Measurements from ENCODE around the gene TRPV4.

The TRPV4 gene

DNA sequence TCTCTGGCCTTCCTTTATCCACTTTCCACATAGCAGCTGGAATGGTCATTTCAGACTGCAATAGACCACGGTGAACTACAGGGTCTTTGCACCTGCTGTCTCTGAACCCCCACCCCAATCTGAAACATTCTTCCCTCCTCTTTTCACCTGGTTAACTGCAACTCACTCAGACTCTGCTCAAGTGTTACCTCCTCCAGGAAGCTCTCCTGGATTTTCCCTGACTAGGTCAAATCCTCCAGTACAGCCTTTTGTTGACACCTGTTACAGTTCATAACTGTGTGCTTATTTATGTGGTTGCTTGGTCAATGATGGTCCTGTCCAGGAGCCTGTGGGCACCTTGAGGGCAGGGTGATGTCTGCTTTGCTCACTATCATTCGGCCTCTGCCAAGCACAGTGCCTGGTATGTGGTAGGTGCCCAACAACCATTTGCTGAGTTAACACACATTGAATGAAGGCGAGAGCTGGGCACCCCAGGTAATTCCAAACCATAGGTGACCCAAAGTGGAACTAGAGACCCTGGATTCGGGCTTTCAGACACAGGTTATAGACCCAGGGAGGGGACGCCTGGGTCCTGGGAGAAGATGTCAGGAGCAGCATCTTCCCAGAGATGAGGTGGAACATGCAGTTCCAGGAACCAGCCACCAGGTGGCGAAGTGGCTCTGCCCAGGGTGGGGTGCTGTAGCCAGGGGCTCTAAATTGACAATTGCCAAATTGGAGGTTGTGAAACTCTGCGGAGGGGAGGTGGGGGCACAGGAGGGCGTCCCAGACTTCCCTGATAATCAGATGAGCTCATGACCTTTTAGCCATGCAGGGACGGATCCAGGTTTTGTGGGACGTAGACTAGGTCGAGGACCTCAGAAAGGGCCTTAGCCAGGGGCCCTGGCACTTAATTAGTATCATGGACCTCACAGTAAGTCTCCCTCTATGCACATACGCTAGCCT is 28.1 kb downstream of the TRPV4 start:
- peak; percentile 45 for DNase-seq

DNA sequence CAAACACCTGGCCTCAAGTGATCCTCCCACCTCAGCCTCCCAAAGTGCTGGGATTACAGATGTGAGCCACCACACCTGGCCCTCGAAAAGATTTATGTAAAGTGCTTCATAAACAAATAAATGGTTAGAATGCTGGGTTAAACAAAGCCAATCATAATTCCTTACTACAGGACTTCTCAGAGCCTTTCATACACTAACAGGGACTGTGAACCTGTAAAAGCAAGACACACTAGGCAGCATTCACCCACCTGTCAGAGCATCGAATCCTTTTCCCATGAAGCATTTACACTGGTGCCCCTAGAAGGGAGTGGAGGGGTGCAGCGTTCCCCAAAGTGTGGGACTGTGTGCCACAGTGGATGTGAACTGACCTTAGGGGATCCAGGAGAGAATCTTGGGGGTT is 29.5 kb downstream of the TRPV4 start:
- DNase-seq, result no peak

DNA sequence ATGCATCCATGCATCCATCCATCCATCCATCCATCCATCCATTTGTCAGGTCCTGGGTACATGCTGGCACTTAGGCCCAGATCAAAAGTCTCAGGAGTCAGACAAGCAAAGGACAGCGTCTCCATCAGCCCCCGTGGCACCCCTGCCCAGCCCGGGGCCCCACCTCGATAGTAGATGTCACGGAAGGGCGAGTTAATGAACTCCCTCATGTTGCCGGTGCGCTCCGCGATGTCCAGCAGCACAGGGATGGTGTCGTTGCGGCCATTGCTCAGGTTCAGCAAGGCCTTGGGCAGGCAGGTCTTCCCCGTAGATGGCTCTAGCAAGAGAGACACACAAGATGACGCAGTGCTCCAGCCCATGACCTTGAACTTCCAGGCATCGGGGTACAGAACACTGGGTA is 30.4 kb downstream of the TRPV4 start:
- no peak for DNase-seq

DNA sequence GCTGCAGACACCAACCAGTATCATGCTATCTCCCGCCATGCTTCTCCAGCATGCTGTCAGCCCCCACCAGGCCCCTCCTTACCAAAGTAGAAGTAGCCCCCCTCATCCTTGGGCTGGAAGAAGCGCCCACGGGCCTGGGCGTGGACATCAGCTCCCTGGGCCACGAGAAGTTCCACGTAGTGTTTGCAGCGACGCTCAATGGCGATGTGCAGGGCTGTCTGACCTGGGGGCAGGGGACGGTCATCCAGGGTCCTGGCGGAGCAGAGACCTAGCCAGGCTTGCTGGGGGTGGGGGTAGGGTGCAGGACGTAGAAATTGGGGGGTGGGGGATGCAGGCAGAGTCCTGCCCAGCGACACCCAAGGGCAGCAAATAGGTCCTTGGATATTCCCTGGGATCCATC is 32.7 kb downstream of the TRPV4 start:
- no peak for DNase-seq

DNA sequence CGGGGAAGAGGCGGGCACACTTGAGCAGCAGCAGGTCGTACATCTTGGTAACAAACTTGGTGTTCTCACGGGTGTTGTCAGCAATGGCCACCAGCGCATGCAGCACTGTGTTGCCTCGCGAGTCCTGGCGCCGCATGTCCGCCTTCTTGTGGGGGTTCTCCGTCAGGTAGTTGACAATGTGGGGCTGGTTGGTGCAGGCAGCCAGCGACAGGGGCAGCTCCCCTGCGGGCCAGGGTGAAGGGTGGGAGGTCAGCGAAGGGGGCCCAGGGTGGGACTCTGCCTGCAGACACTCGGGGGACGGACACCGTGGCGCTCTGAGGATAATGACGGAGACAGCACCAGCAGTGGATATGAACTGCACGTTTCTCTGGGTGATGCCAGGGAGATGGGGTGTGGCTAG is 34.5 kb downstream of the TRPV4 start:
- DNase-seq, result no peak

DNA sequence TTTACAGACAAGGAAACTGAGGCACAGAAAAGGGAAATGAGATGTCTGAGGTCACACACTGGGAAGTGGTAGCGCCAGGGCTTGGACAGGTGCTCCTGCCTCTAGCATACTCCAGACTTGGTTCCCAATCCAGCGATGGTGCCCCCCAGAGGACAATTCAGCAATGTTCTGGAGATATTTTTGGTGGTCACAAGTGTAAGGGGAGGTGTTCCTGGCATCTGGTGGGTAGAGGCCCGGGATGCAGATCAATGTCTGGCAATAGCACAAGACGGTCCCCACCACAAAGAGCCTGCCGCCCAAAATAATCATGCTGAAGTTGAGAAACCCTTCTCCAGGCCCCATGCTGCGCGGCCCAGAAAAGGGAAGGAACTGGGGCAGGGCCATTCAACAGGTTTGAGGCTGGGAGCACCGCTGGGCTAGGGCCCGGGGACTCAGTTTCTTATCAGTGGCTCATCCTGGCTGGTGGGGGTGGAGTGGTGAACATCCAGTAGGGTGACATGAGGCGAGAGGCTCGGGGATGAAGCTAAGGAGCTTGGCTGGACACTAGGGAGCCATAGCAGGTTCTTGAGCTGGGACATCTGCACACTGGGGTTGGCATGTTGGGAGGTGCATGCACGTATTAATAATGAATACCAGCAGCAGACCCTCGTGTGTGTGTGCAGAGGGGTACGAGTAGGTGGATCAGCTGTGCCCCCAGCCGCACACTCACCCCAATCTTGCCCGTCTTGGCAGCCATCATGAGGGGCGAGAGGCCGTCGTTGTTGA is 35.1 kb downstream of the TRPV4 start:
- no peak for DNase-seq

DNA sequence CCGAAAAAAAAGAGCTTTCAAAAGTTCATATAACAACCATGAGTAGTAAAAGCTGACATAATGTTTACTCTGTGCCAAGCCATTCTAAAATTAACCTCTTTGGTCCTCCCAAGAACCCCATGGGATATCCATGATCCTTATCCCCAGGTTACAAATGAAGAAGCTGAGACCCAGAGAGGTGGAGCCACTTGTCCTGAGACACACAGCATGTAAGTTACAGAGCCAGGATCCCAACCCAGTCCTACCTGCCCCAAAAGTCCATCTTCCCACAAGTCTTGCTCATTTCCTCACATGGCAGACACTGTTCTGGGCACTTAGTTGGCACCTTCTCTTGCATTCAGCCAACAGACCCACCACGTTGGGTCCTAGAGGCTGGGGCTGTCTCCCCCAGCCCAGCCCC is 37.1 kb downstream of the TRPV4 start:
- DNase-seq, result no peak

DNA sequence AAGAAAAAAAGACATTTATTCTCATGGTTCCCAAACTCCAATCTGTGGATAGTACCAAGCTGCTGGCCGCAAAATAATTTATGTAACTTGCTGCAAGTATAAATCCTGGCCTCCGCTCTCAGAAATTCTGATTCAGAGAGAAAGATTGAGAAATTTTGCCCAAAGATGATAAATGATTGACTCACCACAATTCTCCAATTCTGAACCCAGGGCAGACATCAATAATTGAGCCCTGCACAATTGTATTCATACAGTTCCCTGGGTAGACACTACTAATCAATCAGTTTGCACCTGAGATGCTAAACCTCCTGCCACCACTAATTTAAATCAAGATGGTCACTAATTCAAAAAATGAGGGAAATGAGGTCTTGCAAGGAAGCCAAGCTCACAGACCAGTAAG is 38.2 kb downstream of the TRPV4 start:
- peak; percentile 48 for DNase-seq

DNA sequence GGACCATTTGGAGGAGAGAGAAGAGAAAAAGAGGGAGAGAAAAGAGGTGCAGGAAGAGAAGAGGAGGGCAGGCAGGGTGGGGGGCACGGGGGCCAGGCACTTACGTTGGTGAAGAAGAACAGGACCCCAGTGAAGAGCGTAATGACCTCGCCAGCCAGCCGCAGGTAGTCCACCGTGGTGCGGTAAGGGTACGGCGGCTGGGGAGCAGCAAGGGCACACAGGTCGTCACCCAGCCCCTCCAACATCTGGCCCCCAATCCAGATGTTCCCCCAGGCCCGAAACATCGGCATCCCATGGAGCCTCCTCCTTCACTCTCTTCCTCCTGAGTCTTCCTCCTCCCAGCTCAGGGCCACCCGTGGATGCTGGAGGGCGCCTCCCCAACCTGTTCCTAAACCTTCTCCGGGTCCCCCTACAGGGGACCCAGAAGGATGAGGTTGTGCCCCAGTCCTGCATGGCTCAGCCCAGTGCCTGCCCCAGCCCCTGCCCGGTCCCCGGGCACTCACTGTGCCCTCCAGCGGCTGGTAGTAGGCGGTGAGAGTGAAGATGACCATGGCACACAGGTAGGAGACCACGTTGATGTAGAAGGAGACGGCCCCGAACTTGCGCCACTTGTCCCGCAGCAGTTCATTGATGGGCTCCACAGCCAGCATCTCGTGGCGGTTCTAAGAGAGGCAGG is 39.2 kb downstream of the TRPV4 start:
- DNase-seq, result no peak

DNA sequence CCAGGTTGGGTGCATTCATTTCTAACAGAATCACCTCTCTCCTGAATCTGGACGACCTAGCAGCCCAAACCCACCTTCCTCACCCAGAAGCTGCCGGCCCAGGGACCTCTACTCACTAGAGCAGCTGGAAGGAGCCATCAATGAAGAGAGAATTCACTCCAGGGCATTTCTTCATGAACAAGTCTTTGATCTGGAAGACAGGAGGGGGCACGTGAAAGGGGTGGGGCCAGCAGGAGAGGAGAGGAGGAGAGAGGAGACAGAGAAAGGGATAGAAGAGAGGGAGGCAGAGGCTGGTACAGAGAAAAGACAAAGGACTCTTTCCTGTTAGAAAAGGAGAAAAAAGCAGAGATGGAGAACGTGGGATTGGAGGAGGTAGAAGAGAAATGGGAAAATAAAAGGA is 39.8 kb downstream of the TRPV4 start:
- no peak for DNase-seq

DNA sequence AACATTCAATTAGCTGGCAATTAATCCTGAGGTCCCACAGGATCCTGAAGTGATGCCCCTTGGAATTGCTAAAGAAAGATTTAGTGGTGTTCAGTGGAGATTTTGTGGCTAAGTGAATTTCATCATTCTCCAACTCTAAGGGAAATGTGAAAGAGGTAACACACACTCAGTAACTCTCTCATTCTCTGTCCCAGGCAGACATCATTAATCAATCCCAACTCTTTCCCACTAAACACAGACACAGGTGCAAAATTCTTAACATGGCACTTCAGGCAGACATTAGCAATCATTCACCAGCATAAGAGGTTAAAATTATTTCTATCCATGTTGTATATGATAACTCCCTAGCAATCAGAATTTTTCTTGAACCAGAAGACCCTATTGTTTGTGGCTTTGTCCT is 40.2 kb downstream of the TRPV4 start:
- no peak for DNase-seq

DNA sequence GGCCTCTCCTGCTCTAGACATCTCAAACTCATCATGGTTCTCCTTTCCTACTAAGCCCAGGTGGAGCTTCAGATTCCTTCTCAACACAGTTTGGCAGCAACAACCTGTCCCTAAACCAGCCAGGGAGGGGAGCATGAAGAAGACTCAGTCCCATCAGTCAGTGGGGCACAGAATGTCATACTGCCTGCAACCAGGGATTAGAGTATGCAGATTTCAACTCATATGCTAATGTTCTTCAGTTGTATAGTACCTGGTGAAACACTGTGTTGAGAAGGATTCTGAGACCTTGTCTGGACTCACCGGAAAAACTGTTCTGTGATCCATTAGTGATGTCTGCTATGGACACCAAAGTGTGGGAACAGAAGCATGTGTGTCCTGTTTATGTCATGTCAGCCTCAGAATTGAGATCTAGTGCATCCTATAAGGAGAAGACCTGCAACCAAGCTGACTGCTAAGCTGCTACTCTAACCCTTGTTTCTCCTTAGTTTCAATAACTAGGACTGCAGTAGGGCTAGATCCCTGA is 43.6 kb downstream of the TRPV4 start:
- DNase-seq, result no peak

DNA sequence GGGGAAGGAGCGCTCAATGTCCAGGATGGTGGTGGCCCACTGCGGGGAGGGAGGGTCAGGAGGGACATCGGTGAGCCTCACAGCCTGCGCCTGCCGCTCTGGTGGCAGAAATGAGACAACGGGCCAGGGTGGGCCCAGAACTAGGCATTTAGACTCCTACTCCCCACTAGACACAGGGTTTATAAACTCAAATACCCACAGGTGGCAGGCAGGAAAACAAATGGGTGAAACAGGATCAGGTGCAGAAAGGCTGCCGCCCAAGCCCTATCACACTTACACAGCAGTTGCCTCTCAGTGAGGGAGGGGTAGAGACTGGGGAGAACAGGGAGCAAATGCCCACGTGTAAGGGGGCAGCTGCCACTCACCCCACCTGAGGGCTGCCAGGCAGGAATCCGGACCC is 46.4 kb downstream of the TRPV4 start:
- DNase-seq, result no peak

DNA sequence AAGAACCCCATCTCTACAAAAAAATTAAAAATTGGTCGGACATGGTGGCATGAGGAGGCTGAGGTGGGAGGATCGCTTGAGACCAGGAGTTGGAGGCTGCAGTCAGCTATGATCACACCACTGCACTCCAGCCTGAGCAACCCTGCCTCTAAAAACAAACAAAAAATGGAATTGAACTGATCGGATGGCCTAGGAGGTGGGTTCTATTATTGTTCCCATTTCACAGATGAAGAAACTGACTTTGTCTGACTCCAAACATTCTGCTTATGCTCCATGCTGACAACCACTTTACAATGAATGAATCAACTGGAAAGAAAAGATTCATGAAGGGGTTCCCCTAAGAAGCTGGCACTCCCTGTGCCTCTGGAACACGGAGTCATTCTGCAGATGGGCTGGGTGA is 47.3 kb downstream of the TRPV4 start:
- DNase-seq, result no peak

DNA sequence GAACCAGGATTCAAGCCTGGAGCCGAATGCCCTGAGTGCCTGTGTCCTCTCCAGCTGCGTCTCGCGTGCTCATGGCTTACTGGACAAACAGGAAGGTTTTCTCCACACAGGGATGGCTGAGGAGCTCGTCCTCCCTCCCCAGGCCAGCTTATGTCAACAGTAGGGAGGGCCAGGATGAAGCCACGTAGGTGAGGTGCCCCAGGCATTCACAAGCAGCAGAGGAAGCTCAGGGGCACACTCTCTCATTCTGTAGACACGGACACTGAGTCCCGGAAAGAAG is 49.3 kb downstream of the TRPV4 start:
- DNase-seq, result no peak

DNA sequence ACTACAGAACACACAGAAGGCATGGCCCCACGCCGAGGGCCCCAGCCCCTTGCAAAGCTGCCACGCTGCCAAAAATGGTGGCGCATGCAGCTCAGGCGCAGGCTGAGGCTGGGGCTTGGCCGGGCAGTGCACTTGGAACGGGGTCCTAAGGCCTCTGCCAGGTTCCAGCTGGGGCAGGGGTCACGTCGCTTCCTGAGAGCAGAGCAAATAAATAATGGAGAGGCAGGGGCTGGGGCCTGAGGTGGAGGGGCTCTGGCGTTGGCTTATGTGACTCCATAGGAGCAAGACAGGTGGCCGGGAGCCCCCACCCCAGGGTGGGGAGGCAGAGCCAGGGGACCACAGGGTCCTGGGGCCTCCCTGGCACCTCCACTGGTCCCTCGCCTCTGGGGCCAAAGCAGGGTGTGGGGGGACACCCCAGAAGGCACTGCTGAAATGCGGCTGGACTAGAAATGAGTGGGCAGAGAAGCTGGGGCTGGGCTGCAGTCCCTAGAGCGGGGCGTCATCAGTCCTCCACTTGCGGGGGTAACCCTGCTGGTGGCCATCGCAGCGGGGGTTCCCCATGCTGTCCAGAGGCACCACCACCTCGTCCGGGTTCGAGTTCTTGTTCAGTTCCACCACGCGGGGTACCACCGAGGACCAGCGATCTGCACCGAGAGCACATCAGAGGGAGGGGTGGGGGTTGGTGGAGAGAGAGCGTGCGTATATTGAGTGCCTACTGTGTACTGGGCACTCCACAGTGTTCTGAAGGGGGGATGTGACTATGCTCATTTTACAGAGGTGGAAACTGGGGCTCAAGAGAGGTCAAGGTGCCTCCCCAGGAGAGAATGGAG is 49.8 kb downstream of the TRPV4 start:
- no peak for DNase-seq

DNA sequence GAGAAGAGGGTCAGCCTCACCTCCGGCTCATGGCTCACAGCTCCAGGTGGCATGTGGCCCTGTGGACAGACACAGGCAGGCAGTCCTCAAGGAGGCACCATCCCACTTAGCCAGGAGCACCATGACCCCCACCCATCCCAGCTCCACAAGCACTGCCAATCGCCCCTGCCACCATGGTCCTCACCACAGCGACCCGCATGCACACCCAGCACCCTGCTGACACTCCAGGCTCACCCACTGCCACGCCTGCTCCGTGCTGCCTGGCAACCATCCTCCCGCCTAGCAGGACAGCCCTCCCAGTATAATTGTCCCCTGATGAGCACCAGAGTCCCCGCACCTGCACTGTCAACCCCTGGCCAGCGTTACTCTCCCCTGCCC is 50.9 kb downstream of the TRPV4 start:
- no peak for DNase-seq

DNA sequence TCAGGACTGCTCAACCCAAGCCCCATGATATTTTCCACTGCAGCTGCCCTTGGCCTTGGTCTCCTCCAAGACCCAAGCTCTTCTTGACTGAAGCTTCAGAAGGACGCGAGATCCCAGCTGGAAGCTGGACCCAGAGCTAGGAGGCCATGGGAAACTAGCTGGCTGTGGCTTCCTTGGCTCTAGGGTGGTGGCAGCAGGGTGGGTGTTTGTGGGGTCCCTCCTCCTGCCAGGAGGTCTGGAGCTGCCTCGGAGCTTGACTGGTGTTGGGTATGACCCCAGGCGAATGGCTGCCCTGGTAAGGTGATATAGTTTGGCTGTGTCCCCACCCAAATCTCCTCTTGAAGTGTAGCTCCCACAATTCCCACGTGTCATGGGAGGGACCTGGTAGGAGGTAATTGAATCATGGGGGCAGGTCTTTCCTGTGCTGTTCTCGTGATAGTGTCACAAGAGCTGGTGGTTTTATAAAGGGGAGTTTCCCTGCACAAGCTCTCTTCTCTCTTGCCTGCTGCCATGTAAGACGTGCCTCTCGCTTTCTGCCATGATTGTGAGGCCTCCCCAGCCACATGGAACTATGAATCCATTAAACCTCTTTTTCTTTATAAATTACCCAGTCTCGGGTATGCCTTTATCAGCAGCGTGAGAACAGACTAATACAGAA is 51.4 kb downstream of the TRPV4 start:
- DNase-seq, result no peak

DNA sequence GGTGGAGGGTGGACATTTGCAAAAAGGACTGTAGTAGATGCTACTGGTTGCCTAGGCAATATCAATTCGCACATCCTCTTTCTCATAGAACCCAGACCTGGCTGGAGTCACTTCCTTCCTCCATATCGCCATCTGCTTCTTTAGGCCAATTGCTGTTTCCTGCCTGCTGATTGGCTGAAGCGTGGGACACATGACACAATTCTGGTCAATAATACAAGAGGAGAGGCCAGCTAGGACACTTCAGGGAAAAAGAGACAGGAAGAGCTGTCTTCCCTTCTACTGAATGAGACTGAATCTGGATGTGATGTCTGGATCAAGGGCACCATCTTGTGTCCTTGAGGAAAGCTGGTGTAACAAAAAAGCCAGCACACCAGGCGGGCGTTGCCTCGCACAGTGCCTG is 53.8 kb downstream of the TRPV4 start:
- DNase-seq, result no peak

DNA sequence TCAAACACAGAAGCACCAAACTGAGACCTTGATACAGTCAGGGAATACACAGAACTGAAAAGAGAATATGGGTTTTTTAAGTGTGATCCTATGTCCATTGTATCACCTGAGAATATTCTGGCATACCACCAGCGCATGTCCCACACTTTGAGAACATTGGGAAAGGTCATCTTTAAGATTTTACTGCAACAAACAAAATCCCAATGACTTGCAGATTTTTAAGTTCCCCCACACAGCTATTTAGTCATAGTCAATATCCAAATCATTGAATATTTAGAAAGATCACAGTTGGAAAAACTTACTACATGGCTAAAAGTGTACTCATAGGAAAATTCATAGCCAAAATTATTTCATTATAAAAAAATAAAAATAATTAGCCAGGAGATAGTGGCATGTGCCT is 54.5 kb downstream of the TRPV4 start:
- DNase-seq, result no peak

DNA sequence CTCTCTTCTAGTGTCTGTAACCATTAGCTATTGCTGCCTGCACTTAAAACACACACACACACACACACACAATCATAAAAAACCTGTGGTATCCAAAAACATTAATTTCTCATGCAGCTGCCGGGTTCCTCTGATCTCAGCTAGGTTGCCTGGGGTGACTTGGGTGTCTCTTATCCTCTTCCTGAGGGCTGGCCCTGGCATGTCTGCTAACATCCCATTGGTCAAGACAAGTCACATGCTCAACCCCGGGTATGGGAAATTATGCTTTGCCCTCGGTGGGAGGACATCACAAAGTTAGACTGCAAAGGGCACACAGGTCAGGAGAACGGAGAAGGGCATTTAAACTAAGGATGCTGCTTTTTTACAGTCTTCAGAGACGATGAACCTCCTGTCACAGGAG is 55.7 kb downstream of the TRPV4 start:
- DNase-seq, result peak; percentile 8

DNA sequence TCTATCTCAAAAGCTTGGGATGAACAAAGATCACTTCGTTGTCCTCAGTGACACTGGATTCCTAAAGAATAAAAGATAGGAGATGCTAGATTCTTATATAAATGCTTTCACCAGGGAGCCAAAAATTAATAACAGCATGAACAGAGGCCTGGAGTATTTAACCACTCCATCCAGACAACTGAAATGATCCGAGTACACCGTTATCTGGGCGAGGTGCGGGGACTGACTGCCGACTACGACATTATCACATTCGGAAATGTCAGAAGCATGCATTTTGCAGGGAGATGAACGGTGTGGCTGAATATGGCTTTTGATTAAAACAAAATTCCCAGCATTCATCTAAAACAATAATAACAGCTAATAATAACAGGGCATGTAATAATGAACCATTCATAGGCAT is 56.6 kb downstream of the TRPV4 start:
- no peak for DNase-seq
